HCT116 (cell line): Measurements from ENCODE around the gene LEAP2. TPM values are rescaled to one million over a fixed set of nuclear protein-coding genes. Genes with fewer than 3 reads are reported as not detected.
A peak's percentile ranks its signal among the peaks of the same experiment; 100 is the strongest.

ENCODE experiments used
- ATAC-seq: fragments of 200-7000 bp; cut with Tn5 transposase; 2 replicates; pipeline ENCODE4 v1.9.1; 2020; ENCODE audit warnings: mild to moderate bottlenecking, moderate library complexity
- BruUV-seq: library from RNA; stranded (reverse); fragments of 400-500 nt; replicated peaks from 2 replicates; lab custom pipeline; 2021; lab: Mats Ljungman, UMichigan
- CTCF ChIA-PET: fragments of 300-600 bp; sonication (Branson Sonifier 250); formaldehyde crosslinking; loops from one replicate; lab custom pipeline; 2021; ENCODE audit warnings: antibody characterized with exemption; lab: Charles Lee
- POLR2A ChIA-PET: fragments of 300-600, 350-600 bp; sonication (Branson Sonifier 250); formaldehyde crosslinking; loops from one replicate; lab custom pipeline; 2021; ENCODE audit warnings: antibody characterized with exemption; lab: Charles Lee
- RAD21 ChIA-PET, 2 experiments: fragments of 300-600 bp; sonication (Branson Sonifier 250); formaldehyde crosslinking; loops; one replicate each; lab custom pipeline; 2023; ENCODE audit warnings: low total read pairs in 2 of 2; ENCODE audit not compliant: uncharacterized antibody in 2 of 2, unreplicated experiment in 2 of 2, low non-redundant PET in 1 of 2; lab: Charles Lee
- DNase-seq: peaks from one replicate; pipeline ENCODE4 v3.0.0-alpha.2; 2010; ENCODE audit warnings: low read depth, low spot score
- H2AFZ ChIP-seq: fragments of 200-600 bp; shearing (Covaris generic), sonication (generic); 2 replicates; pipeline ENCODE4 v1.6.1; 2017; ENCODE audit warnings: low read depth, mixed run types, mixed read lengths, antibody characterized with exemption, low read length; ENCODE audit not compliant: poor library complexity, severe bottlenecking
- H3K27ac ChIP-seq: 2 replicates; pipeline ENCODE4 v1.5.1; 2012; ENCODE audit warnings: low read depth, low read length
- H3K27me3 ChIP-seq: fragments of 200-600 bp; sonication (generic); 2 replicates; pipeline ENCODE4 v1.6.1; 2016; ENCODE audit warnings: mixed run types, low read length, mixed read lengths; ENCODE audit not compliant: insufficient read depth
- H3K36me3 ChIP-seq, 2 experiments: fragments of 200-500 bp in 1 of 2; fragments of 200-600 bp in 1 of 2; sonication (Bioruptor generic) in 1 of 2; sonication (generic) in 1 of 2; 2 replicates each; pipeline versions ENCODE4 v1.5.1 to v1.6.1; 2014 to 2016; ENCODE audit warnings: low read length in 2 of 2, inconsistent platforms in 1 of 2, mixed read lengths in 1 of 2, mixed run types in 1 of 2; ENCODE audit not compliant: insufficient read depth in 2 of 2, control insufficient read depth in 1 of 2
- H3K4me1 ChIP-seq, 2 experiments: fragments of 200-600 bp in 1 of 2; sonication (generic) in 1 of 2; 2 replicates each; pipeline versions ENCODE4 v1.5.1 to v1.6.1; 2012 to 2017; ENCODE audit warnings: low read length in 2 of 2, inconsistent platforms in 1 of 2, mild to moderate bottlenecking in 1 of 2, mixed read lengths in 1 of 2, mixed run types in 1 of 2, moderate library complexity in 1 of 2; ENCODE audit not compliant: insufficient read depth in 2 of 2, control insufficient read depth in 1 of 2
- H3K4me2 ChIP-seq: fragments of 200-600 bp; sonication (generic); 2 replicates; pipeline ENCODE4 v1.6.1; 2017; ENCODE audit warnings: mixed run types, low read length, mixed read lengths
- H3K4me3 ChIP-seq, 2 experiments: fragments of 200-600 bp in 1 of 2; sonication (generic) in 1 of 2; replicated peaks in 1 of 2; 2 replicates each; pipeline ENCODE4 v1.5.1; 2011 to 2016; ENCODE audit warnings: low read length in 2 of 2, control low read depth in 1 of 2, low read depth in 1 of 2, mild to moderate bottlenecking in 1 of 2, mixed read lengths in 1 of 2, mixed run types in 1 of 2
- H3K79me2 ChIP-seq: fragments of 200-600 bp; sonication (generic); 2 replicates; pipeline ENCODE4 v1.6.1; 2017; ENCODE audit warnings: mild to moderate bottlenecking, mixed run types, low read length, moderate library complexity, mixed read lengths; ENCODE audit not compliant: insufficient read depth
- H3K9ac ChIP-seq: fragments of 200-600 bp; sonication (generic); 2 replicates; pipeline ENCODE4 v1.6.1; 2016; ENCODE audit warnings: low read length, mixed read lengths
- H3K9me2 ChIP-seq: fragments of 200-600 bp; sonication (generic), shearing (Covaris generic); 2 replicates; pipeline ENCODE4 v1.6.1; 2017; ENCODE audit warnings: mixed run types, mild to moderate bottlenecking, moderate library complexity; ENCODE audit not compliant: insufficient read depth
- H3K9me3 ChIP-seq, 2 experiments: fragments of 200-500 bp in 1 of 2; fragments of 200-600 bp in 1 of 2; sonication (Bioruptor generic) in 1 of 2; sonication (generic) in 1 of 2; 2 replicates each; pipeline ENCODE4 v1.6.1; 2014 to 2017; ENCODE audit warnings: low read length in 2 of 2, mixed read lengths in 2 of 2, inconsistent platforms in 1 of 2, low read depth in 1 of 2, mild to moderate bottlenecking in 1 of 2, mixed run types in 1 of 2, moderate library complexity in 1 of 2; ENCODE audit not compliant: control insufficient read depth in 1 of 2, insufficient read depth in 1 of 2
- H4K20me1 ChIP-seq: fragments of 200-600 bp; sonication (generic), shearing (Covaris generic); 2 replicates; pipeline ENCODE4 v1.6.1; 2017; ENCODE audit warnings: mixed run types, mild to moderate bottlenecking, moderate library complexity; ENCODE audit not compliant: insufficient read depth
- CBX3 ChIP-seq: IDR thresholded peaks from 2 replicates; pipeline ENCODE4 v1.6.1; 2012; ENCODE audit warnings: low read depth
- CTCF ChIP-seq, 3 experiments: fragments of 200-600 bp in 1 of 3; sonication (generic) in 1 of 3; IDR thresholded peaks in 2 of 3; conservative IDR thresholded peaks in 1 of 3; 2 replicates each; pipeline ENCODE4 v1.5.1; 2012 to 2017; ENCODE audit warnings: low read depth in 2 of 3, low read length in 2 of 3, antibody characterized with exemption in 1 of 3, borderline replicate concordance in 1 of 3, control low read depth in 1 of 3, mild to moderate bottlenecking in 1 of 3, mixed read lengths in 1 of 3, mixed run types in 1 of 3, moderate library complexity in 1 of 3; ENCODE audit not compliant: insufficient read depth in 1 of 3
- EZH2 ChIP-seq: fragments of 200-600 bp; sonication (generic); IDR thresholded peaks from 2 replicates; pipeline ENCODE4 v1.6.1; 2017; ENCODE audit warnings: antibody characterized with exemption, mixed run types
- EZH2phosphoT487 ChIP-seq: fragments of 200-600 bp; IDR thresholded peaks from 2 replicates; pipeline ENCODE4 v1.6.1; 2018; ENCODE audit warnings: antibody characterized with exemption, borderline replicate concordance
- FOSL1 ChIP-seq: IDR thresholded peaks from 2 replicates; pipeline ENCODE4 v1.6.1; 2012; ENCODE audit warnings: low read depth
- JUND ChIP-seq: IDR thresholded peaks from 2 replicates; pipeline ENCODE4 v1.6.1; 2012
- POLR2AphosphoS5 ChIP-seq: IDR thresholded peaks from 2 replicates; pipeline ENCODE4 v1.6.1; 2011; ENCODE audit warnings: mild to moderate bottlenecking, low read depth, low read length, moderate library complexity
- RAD21 ChIP-seq: IDR thresholded peaks from 2 replicates; pipeline ENCODE4 v1.6.1; 2012; ENCODE audit warnings: low read depth, mild to moderate bottlenecking
- SIN3A ChIP-seq: IDR thresholded peaks from 2 replicates; pipeline ENCODE4 v1.6.1; 2012; ENCODE audit warnings: low read depth
- TCF7L2 ChIP-seq: IDR thresholded peaks from 2 replicates; pipeline ENCODE4 v1.7.0; 2011; ENCODE audit warnings: borderline replicate concordance, inconsistent platforms; ENCODE audit not compliant: insufficient read depth, insufficient read length; ENCODE audit errors: extremely low read depth
- YY1 ChIP-seq: IDR thresholded peaks from 2 replicates; pipeline ENCODE4 v1.6.1; 2011; ENCODE audit warnings: low read length, low read depth, moderate library complexity, mild to moderate bottlenecking; ENCODE audit not compliant: insufficient replicate concordance; ENCODE audit errors: extremely low read depth
- ZNF274 ChIP-seq: fragments of 200-500 bp; sonication (Bioruptor generic); IDR thresholded peaks from 2 replicates; pipeline ENCODE4 v1.6.1; 2014; ENCODE audit warnings: mild to moderate bottlenecking, low read depth, low read length, inconsistent platforms
- intact Hi-C: fragments of 100-400 bp; cut with micrococcal nuclease; formaldehyde crosslinking; loops from 2 replicates; pipeline ENCODE4 v1.10.0; 2022
- total RNA-seq: library from RNA; stranded (reverse); gene quantifications from one replicate; pipeline ENCODE4 v1.2.1, GENCODE V29; 2021; ENCODE audit not compliant: unreplicated experiment
- TF ChIP-seq, protein P1 (sequence below): IDR thresholded peaks from 2 replicates; pipeline ENCODE4 v1.6.1; 2012; ENCODE audit warnings: low read depth

The LEAP2 gene
- total RNA-seq, 1 experiment from 2014 or later: 1.2 TPM

GRCh38 chr5:132905938-132906337, 32.5 kb downstream of the LEAP2 start:
- no peaks in the 10 kb centered on the region for H3K4me1 ChIP-seq
- H3K36me3 ChIP-seq: 0 out of 4 replicates have a peak, but pooled peaks cover 0 to 5% of the 10 kb centered on the region in 2 experiments
- H3K4me3 ChIP-seq: no peak overlapping the region
- no peaks in the 10 kb centered on the region for H3K9me2 ChIP-seq
- H4K20me1 ChIP-seq: no peaks in the 10 kb centered on the region
- ATAC-seq (no peak), DNase-seq (no peak)
- ChIA-PET RAD21 (no interaction called here), POLR2A (interaction anchor here (1.0 kb wide), 1 partner anchor 34 kb away, joined by 3 read pairs; no protein-coding TSS in a partner anchor), CTCF (no interaction called here)
- no peak overlapping the region for H3K4me2 ChIP-seq
- H3K27ac ChIP-seq: no peak overlapping the region
- intact Hi-C loops: no loop called here
- no peak for TF ChIP-seq EZH2phosphoT487
- peak in 1 of 3 experiments; percentile 25; a peak in 1 of 6 replicates for TF ChIP-seq CTCF (IDR thresholded peaks at IDR 0.05 in 2 of 3, conservative IDR thresholded peaks at IDR 0.05 in 1 of 3; ENCODE audit: borderline replicate concordance in 1 of 3, insufficient read depth in 1 of 3, low read depth in 2 of 3, low read length in 2 of 3)
- 0 out of 2 replicates have a peak, but pooled peaks cover 8% of the 10 kb centered on the region for H3K79me2 ChIP-seq
- no peak overlapping the region for H2AFZ ChIP-seq
- H3K27me3 ChIP-seq: no peaks in the 10 kb centered on the region
- H3K9ac ChIP-seq: no peak overlapping the region
- BruUV-seq: no TSS peak
- no peaks in the 10 kb centered on the region for H3K9me3 ChIP-seq

GRCh38 chr5:132907161-132907560, 33.7 kb downstream of the LEAP2 start:
- Histone ChIP-seq H3K27ac (no peak overlapping the region), H3K4me2 (no peak overlapping the region), H3K79me2 (0 out of 2 replicates have a peak, but pooled peaks cover 5% of the 10 kb centered on the region), H3K9ac (no peak overlapping the region), H2AFZ (no peak overlapping the region), H3K4me3 (no peak overlapping the region), H3K4me1 (no peaks in the 10 kb centered on the region), H4K20me1 (no peaks in the 10 kb centered on the region), H3K27me3 (no peaks in the 10 kb centered on the region), H3K9me3 (no peaks in the 10 kb centered on the region), H3K9me2 (no peaks in the 10 kb centered on the region), H3K36me3 (peaks cover 0 to 4% of the 10 kb centered on the region in 2 experiments; a peak in 1 of 4 replicates)
- ChIA-PET CTCF (no interaction called here), POLR2A (no interaction called here), RAD21 (no interaction called here)
- ATAC-seq (no peak), DNase-seq (no peak)
- intact Hi-C loops: no loop called here
- no peak for TF ChIP-seq ZNF274
- no peak for TF ChIP-seq FOSL1
- no peak for TF ChIP-seq YY1
- TF ChIP-seq, protein P1, sequence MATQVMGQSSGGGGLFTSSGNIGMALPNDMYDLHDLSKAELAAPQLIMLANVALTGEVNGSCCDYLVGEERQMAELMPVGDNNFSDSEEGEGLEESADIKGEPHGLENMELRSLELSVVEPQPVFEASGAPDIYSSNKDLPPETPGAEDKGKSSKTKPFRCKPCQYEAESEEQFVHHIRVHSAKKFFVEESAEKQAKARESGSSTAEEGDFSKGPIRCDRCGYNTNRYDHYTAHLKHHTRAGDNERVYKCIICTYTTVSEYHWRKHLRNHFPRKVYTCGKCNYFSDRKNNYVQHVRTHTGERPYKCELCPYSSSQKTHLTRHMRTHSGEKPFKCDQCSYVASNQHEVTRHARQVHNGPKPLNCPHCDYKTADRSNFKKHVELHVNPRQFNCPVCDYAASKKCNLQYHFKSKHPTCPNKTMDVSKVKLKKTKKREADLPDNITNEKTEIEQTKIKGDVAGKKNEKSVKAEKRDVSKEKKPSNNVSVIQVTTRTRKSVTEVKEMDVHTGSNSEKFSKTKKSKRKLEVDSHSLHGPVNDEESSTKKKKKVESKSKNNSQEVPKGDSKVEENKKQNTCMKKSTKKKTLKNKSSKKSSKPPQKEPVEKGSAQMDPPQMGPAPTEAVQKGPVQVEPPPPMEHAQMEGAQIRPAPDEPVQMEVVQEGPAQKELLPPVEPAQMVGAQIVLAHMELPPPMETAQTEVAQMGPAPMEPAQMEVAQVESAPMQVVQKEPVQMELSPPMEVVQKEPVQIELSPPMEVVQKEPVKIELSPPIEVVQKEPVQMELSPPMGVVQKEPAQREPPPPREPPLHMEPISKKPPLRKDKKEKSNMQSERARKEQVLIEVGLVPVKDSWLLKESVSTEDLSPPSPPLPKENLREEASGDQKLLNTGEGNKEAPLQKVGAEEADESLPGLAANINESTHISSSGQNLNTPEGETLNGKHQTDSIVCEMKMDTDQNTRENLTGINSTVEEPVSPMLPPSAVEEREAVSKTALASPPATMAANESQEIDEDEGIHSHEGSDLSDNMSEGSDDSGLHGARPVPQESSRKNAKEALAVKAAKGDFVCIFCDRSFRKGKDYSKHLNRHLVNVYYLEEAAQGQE: no peak
- no peak for TF ChIP-seq JUND
- no peak for TF ChIP-seq CBX3
- no peak for TF ChIP-seq POLR2AphosphoS5
- TF ChIP-seq TCF7L2: no peak
- TF ChIP-seq SIN3A: no peak
- TF ChIP-seq RAD21: no peak
- TF ChIP-seq EZH2: no peak
- BruUV-seq: no TSS peak
